ENCODE results near the gene CASR. TPM values are rescaled to one million over a fixed set of nuclear protein-coding genes. Genes with fewer than 3 reads are reported as not detected.

Gene CASR
- total RNA-seq, 1 experiment from 2014 or later: not detected

DNA sequence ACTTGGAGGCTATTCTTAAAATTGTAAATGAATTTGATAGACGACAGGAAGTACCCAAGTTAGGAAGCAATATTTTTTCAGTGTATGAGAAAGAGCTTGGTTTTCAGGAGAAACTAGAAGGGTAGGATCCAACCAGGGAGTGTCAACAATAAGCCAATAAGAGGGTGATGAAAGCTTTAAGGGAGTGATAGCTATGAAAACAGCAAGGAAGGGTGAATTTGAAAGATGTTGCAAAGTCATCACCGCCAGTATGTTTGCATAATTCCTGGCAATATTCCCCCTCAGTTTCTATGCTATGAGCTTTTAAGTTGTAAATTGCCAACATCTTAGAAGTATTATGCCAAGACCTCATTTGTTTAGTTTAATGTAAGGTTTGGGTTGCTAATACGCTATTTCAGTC is 129.8 kb downstream of the CASR start:
- DNase-seq (ENCODE audit: low spot score): no peak
- ChIA-PET CTCF (no interaction called here), POLR2A (ENCODE audit: low non-redundant PET) (no interaction called here)
- no peak overlapping the region for H3K4me3 ChIP-seq (ENCODE audit: low read depth, low read length, poor library complexity, severe bottlenecking)
- H3K9me3 ChIP-seq (ENCODE audit: low read depth, low read length, poor library complexity, severe bottlenecking): no peaks in the 10 kb centered on the region
- TF ChIP-seq CTCF (conservative IDR thresholded peaks at IDR 0.05; ENCODE audit: low read depth, low read length) (no peak), EZH2 (IDR thresholded peaks at IDR 0.05; ENCODE audit: borderline replicate concordance, low read depth, low read length, poor library complexity, severe bottlenecking) (no peak)
- H3K36me3 ChIP-seq (ENCODE audit: insufficient read depth, low read length, poor library complexity, severe bottlenecking): no peaks in the 10 kb centered on the region
- H3K4me1 ChIP-seq (ENCODE audit: insufficient read depth, low read length, poor library complexity, severe bottlenecking): no peaks in the 10 kb centered on the region
- H3K27ac ChIP-seq (ENCODE audit: low read depth, low read length, poor library complexity, severe bottlenecking): no peak overlapping the region
- intact Hi-C loops (cut with micrococcal nuclease; ENCODE audit: unreplicated experiment): no loop called here
- no peaks in the 10 kb centered on the region for H3K27me3 ChIP-seq (replicated peaks; ENCODE audit: insufficient read depth, low read depth, low read length, poor library complexity)
- BruUV-seq (replicated peaks): no TSS peak

GRCh38 chr3:122314228-122314876 is 130.9 kb downstream of the CASR start:
- no TSS peak for BruUV-seq (replicated peaks)
- no peaks in the 10 kb centered on the region for H3K4me1 ChIP-seq (ENCODE audit: insufficient read depth, low read length, poor library complexity, severe bottlenecking)
- intact Hi-C loops (cut with micrococcal nuclease; ENCODE audit: unreplicated experiment): no loop called here
- H3K36me3 ChIP-seq (ENCODE audit: insufficient read depth, low read length, poor library complexity, severe bottlenecking): no peaks in the 10 kb centered on the region
- no peaks in the 10 kb centered on the region for H3K9me3 ChIP-seq (ENCODE audit: low read depth, low read length, poor library complexity, severe bottlenecking)
- no peak for DNase-seq (ENCODE audit: low spot score)
- TF ChIP-seq CTCF (conservative IDR thresholded peaks at IDR 0.05; ENCODE audit: low read depth, low read length): no peak
- TF ChIP-seq EZH2 (IDR thresholded peaks at IDR 0.05; ENCODE audit: borderline replicate concordance, low read depth, low read length, poor library complexity, severe bottlenecking): no peak
- ChIA-PET CTCF (no interaction called here), POLR2A (ENCODE audit: low non-redundant PET) (no interaction called here)
- H3K27ac ChIP-seq (ENCODE audit: low read depth, low read length, poor library complexity, severe bottlenecking): no peak overlapping the region
- H3K27me3 ChIP-seq (replicated peaks; ENCODE audit: insufficient read depth, low read depth, low read length, poor library complexity): no peaks in the 10 kb centered on the region
- no peak overlapping the region for H3K4me3 ChIP-seq (ENCODE audit: low read depth, low read length, poor library complexity, severe bottlenecking)

- H3K4me3 ChIP-seq (ENCODE audit: low read depth, low read length, poor library complexity, severe bottlenecking): no peak overlapping the region
- ChIA-PET CTCF (no interaction called here), POLR2A (ENCODE audit: low non-redundant PET) (no interaction called here)
- no peaks in the 10 kb centered on the region for H3K27me3 ChIP-seq (replicated peaks; ENCODE audit: insufficient read depth, low read depth, low read length, poor library complexity)
- no peaks in the 10 kb centered on the region for H3K36me3 ChIP-seq (ENCODE audit: insufficient read depth, low read length, poor library complexity, severe bottlenecking)
- H3K27ac ChIP-seq (ENCODE audit: low read depth, low read length, poor library complexity, severe bottlenecking): no peak overlapping the region
- BruUV-seq (replicated peaks): no TSS peak
- no peak for TF ChIP-seq EZH2 (IDR thresholded peaks at IDR 0.05; ENCODE audit: borderline replicate concordance, low read depth, low read length, poor library complexity, severe bottlenecking)
- TF ChIP-seq CTCF (conservative IDR thresholded peaks at IDR 0.05; ENCODE audit: low read depth, low read length): no peak
- intact Hi-C loops (cut with micrococcal nuclease; ENCODE audit: unreplicated experiment): no loop called here
- no peak for DNase-seq (ENCODE audit: low spot score)
- no peaks in the 10 kb centered on the region for H3K9me3 ChIP-seq (ENCODE audit: low read depth, low read length, poor library complexity, severe bottlenecking)
- H3K4me1 ChIP-seq (ENCODE audit: insufficient read depth, low read length, poor library complexity, severe bottlenecking): no peaks in the 10 kb centered on the region
Observed at GRCh38 chr3:122315619-122316018, 132.2 kb downstream of the CASR start.

All from A673 (cell line).